Dedifferentiated amniotic fluid mesenchymal stem cell (primary cell): ENCODE data around the gene SLC31A1.

Source experiments
- DNase-seq: peaks from one replicate; pipeline ENCODE4 v3.0.0-alpha.2; 2016; ENCODE audit errors: extremely low spot score

Gene SLC31A1

DNA sequence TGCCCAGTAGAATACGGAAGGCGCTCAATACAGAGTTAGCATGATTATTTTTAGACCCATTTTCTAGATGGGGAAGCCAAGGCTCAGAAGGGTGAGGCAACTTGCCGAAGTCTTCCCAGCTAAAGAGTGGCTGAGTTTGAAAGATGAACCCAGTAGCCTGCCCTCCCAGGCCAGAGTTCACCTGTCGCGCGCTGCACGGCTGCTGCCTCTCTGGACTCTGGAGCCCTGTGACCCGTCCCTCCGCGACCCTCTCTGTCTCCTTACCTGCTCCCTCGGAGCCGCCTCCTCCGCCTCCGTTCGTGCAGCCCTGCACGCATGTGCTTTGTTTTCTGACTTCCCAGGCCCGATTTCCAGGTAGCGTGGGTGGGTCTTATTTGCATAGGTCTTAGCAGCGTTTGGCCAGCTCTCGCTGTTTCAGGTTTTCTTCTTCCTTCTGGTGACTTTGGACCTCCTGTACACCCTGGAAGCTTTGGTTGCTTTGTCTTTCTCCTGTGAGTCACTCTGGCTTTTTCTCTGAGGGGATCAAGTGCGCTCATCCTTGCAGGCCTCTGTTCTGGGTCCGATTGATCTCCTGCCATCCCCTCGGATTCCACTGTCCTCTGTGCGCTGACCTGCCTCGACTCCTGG is 81.6 kb downstream of the SLC31A1 start, which contains the start of gene RNF183:
RNF183 (minus strand) TSS at position 585 of the 627 bp plus-strand sequence. CDS start 5,192 bp downstream, outside the sequence.
- no peak for DNase-seq

DNA sequence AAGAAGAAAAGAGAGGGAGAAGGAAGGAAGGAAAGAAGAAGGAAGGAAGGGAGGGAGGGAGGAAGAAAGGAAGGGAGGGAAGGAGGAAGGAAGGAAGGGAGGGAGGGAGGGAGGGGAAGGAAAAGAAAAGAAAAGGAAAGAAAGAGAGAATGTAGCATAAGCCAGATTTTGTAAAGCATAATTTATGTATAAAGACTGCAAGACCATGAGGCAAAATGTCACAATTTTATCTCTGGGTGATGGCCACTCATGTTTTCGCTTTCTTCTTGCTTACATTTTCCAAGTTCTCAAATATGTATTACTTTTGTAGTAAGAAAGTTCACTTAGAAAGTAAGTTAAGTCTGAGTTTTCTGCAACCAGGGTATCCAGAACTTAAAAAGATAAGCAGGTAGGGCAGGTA is 85.2 kb downstream of the SLC31A1 start:
- DNase-seq, result no peak

DNA sequence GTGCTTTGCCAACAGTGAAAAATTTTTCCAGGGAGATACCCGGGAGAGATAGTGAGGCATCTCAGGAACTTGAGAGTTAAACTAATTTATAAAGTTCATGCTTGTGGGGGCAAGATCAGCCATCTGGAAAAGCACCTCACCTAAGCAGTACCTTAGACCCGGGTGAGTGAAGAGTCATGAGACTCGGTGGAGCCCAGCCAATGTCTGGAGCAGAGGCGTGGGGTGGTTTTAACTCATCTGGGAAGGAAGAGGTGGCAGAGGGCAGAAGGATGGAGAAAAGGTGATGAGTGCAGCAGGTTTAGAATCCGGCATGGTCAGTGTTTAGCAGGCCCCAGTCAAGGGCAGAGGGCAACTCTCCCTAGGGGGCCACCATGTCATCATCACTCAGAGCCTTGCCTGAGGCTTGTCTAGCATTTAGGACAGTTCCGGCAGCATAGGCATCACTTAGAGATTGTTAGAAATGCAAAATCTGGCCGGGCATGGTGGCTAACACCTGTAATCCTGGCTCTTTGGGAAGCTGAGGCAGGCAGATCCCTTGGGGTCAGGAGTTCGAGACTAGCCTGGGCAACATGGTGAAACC is 86.1 kb downstream of the SLC31A1 start:
- no peak for DNase-seq

- DNase-seq, result peak; percentile 67
Observed at GRCh38 chr9:113309204-113309813, 88.0 kb downstream of the SLC31A1 start.

DNA sequence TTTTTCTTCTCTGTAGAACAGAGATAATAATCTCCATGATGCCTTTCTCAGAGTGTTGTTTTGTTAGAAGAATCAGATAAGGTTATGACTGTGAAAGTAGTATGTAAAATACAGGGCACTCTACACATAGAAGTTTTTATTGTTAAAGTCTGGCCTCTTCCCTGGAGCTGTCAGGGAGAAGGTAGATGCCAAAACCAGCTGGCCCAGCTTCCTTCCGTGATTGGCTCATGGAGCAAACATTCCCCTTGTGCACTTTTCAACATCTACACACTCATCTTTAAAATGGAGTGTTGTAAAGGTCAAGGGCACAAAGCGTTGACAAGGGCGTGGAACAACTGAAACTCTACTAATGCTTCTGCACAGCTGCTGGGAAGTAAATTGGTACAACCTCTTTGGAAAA is 89.2 kb downstream of the SLC31A1 start:
- DNase-seq, result no peak

- no peak for DNase-seq
Observed at GRCh38 chr9:113311961-113312360, 90.6 kb downstream of the SLC31A1 start.

DNA sequence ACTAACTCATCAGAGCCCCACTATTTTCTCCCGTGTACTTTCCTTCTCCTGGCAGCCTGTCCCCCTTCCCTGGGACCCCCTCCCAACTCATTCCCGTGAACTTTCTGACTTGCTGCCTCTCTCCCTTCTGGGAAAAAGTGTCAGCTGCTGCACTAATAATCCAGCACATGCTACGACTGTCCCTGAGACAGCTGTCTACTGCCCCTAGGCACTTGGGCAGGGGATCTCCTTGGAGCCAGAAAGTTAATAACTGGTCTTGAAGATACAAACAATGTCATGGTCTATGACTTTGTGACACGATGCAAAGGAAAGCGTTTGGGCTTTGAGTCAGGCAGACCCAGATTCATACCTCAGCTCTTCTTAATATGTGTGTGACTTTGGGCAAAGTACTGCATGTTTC is 91.9 kb downstream of the SLC31A1 start:
- DNase-seq, result no peak
